Smooth muscle cell of the umbilical artery (primary cell): Measurements from ENCODE around the gene CPEB4. TPM values are rescaled to one million over a fixed set of nuclear protein-coding genes. Genes with fewer than 3 reads are reported as not detected.

Source experiments
- total RNA-seq: library from RNA; depleted of rRNA; stranded (reverse); fragments of >200 nt; gene quantifications from 2 replicates; pipeline ENCODE4 v1.2.3, GENCODE V29; 2014

The CPEB4 gene
- total RNA-seq: 25.2 and 26.6 TPM in 2 replicates

DNA sequence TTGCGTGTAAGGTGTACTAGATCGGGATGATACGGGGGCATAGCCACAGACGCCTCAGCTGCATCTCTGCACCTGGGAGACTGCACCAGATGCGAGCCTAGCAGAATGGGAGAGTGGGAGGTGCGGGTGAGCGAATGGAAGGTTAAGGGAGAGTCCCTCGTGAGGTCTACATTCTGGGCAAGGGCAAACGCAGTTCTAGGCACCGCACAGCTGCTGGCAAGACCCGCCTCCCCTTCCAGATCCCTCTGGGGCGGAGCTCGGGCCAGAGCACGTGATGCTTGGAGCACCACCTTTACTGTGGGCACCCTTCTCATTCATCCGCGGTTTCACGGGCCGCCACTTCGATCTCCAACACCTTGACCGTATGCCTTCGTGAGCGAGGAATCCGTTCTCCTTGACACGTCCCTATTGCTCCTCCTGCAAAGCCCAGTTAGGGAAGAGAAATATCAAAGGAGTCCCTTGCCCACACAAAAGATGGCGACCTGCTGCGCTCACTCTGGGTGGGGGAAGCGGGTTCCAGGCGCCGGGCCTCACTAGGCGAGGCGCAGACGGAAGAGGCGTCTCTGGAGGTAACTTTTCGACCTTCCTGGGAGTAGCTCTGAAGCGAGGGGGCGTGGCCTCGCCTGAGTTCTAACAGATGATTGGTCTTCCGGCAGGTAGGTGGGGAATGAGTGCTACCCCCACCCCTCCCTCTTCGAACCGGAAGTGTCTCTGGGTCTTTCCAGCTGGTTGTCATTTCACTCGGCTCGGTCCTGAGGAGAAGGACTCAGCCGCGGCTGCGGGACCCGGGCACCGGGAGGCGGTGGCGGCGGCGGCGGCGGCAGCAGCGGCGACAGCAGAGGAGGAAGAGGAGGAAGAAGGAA is at the start of gene CPEB4:
CPEB4 (plus strand) TSS at position 740 of the 863 bp plus-strand sequence. CDS start 1,385 bp downstream, outside the sequence.

DNA sequence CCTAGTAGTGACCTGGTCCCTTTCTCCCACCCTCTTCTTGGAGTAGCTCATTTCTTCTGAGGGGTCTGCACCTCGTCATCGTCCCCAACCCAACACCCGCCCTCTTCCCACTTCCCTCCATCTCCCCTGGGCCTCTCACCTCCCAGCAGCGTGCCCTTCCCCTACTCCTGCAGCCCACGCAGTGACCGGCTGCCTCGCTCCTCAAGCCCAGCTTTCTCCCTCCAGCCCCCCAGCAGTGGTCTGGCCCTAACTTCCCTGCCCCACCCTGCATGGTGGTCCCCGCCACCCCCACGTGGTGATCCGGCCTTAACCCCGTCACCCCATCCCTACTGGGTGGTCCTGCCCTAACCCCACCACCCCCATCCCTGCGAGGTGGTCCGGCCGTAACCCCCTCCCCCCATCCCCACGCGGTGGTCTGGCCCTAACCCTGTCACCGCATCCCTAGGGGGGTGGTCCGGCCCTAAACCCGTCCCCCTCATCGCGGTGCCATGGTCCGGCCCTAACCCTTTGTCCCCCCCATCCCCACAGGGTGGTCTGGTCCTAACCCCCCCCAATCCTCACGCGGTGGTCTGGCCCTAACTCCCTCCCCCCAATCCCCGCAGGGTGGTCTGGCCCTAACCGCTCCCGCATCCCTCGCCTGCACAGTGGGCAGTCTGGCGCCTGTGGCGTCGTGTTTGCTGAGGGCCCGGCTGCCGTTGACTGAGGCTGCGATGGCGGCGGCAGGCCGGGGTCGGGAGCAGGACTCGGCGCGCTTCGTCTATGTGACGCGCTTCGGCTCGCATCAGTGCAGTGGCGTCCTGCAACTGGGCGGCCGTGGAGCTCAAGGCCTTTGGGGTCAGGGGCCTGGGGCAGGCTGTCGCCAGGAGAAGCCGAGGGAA is 100.6 kb downstream of the CPEB4 start, which contains the start of gene C5orf47:
C5orf47 (plus strand) TSS at position 617 of the 878 bp plus-strand sequence; CDS start at position 711, 94 bp downstream.

Other genes with a start within 250 kb of the CPEB4 start
- not detected in 2 replicates for gene C5orf47, start 100.8 kb downstream of the CPEB4 start, total RNA-seq
- gene NSG2, start 157.4 kb downstream of the CPEB4 start, total RNA-seq: not detected in 2 replicates